ENCODE measurements around the gene TES.
"Not testable (repeated sequence)": the region's sequence is repeated elsewhere in the genome, so short reads cannot be mapped to it uniquely, and the experiment has no call there.

DNA sequence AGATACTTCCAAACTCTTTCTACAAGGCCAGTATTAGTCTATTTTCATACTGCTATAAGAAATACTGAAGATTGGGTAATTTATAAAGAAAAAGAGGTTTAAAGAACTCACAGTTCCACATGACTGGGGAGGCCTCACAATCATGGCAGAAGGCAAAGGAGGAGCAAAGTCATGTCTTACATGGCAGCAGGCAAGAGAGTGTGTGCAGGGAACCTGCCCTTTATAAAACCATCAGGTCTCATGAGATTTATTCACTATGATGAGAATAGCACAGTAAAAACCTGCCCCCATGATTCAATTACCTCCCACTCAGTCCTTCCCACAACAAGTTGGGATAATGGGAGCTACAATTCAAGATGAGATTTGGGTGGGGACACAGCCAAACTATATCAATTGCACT lies 85.6 kb downstream of the TES start:
- TF ChIP-seq, protein P1, sequence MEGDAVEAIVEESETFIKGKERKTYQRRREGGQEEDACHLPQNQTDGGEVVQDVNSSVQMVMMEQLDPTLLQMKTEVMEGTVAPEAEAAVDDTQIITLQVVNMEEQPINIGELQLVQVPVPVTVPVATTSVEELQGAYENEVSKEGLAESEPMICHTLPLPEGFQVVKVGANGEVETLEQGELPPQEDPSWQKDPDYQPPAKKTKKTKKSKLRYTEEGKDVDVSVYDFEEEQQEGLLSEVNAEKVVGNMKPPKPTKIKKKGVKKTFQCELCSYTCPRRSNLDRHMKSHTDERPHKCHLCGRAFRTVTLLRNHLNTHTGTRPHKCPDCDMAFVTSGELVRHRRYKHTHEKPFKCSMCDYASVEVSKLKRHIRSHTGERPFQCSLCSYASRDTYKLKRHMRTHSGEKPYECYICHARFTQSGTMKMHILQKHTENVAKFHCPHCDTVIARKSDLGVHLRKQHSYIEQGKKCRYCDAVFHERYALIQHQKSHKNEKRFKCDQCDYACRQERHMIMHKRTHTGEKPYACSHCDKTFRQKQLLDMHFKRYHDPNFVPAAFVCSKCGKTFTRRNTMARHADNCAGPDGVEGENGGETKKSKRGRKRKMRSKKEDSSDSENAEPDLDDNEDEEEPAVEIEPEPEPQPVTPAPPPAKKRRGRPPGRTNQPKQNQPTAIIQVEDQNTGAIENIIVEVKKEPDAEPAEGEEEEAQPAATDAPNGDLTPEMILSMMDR (conservative IDR thresholded peaks at IDR 0.05; ENCODE audit: low read depth, low read length) = not testable (repeated sequence)
- TF ChIP-seq EZH2 (IDR thresholded peaks at IDR 0.05; ENCODE audit: low read length, unreplicated experiment); EZH2phosphoT487 (IDR thresholded peaks at IDR 0.05; ENCODE audit: borderline replicate concordance, low read length): not testable (repeated sequence)
